Measurements from ENCODE around the gene CTU1. TPM values are rescaled to one million over a fixed set of nuclear protein-coding genes. Genes with fewer than 3 reads are reported as not detected.

The CTU1 gene
- total and polyA plus RNA-seq, 10 of the 15 experiments (the other 5 are each of a cell fraction or from before 2014, with no cell fraction given), result 0.02 to 10.5 (median 3.0) TPM; not detected in 1

- H3K79me2 ChIP-seq (ENCODE audit: control insufficient read depth, insufficient read depth, low read length), result no peaks in the 10 kb centered on the region
- H3K9me3 ChIP-seq (replicated peaks; ENCODE audit: control insufficient read depth, insufficient read depth, low read length), result no peaks in the 10 kb centered on the region
- SMC1A ChIA-PET (ENCODE audit: uncharacterized antibody, unreplicated experiment), result no interaction called here
- in situ Hi-C loops (cut with MboI) (no loop called here), intact Hi-C loops (cut with micrococcal nuclease; ENCODE audit: unreplicated experiment) (no loop called here)
- no peak overlapping the region for H3K4me3 ChIP-seq
- H2AFZ ChIP-seq (ENCODE audit: control insufficient read depth, low read depth, low read length), result no peak overlapping the region
- POLR2A ChIA-PET, result no interaction called here
- H3K27me3 ChIP-seq (replicated peaks in 1 of 2; ENCODE audit: control insufficient read depth in 2 of 2, insufficient read depth in 2 of 2, low read length in 1 of 2), result no peaks in the 10 kb centered on the region
- H3K27ac ChIP-seq (ENCODE audit: control insufficient read depth, insufficient read depth), result no peak overlapping the region
- FAIRE-seq (no peak), ATAC-seq (no peak), DNase-seq (ENCODE audit: low read depth, low spot score) (no peak)
- no peak overlapping the region for H3K4me2 ChIP-seq (ENCODE audit: control insufficient read depth, insufficient read depth)
- no peak overlapping the region for H3K9ac ChIP-seq (ENCODE audit: control insufficient read depth, insufficient read depth, low read length)
- no peaks in the 10 kb centered on the region for H3K4me1 ChIP-seq (ENCODE audit: control insufficient read depth, insufficient read depth, low read length)
- CTCF ChIA-PET, result interaction anchor here (1.2 kb wide), 1 partner anchor 10 kb away, joined by 3 read pairs; no protein-coding TSS in a partner anchor
- no peak for TF ChIP-seq SIX5 (IDR thresholded peaks at IDR 0.05; ENCODE audit: low read depth, low read length, severe bottlenecking)
- TF ChIP-seq BCL3 (IDR thresholded peaks at IDR 0.05; ENCODE audit: borderline replicate concordance, insufficient read depth, low read depth, low read length, poor library complexity, severe bottlenecking), result no peak
- no peak for TF ChIP-seq HDAC6 (IDR thresholded peaks at IDR 0.05; ENCODE audit: unreplicated experiment)
- TF ChIP-seq POU2F2 (IDR thresholded peaks at IDR 0.05; ENCODE audit: borderline replicate concordance, low read depth, low read length), result no peak
- TF ChIP-seq ZBTB33 (IDR thresholded peaks at IDR 0.05), result no peak
- no peak for TF ChIP-seq TAF1 (IDR thresholded peaks at IDR 0.05; ENCODE audit: borderline replicate concordance, low read depth, low read length)
- TF ChIP-seq ZNF622 (IDR thresholded peaks at IDR 0.05), result no peak
- TF ChIP-seq TARDBP (IDR thresholded peaks at IDR 0.05; ENCODE audit: borderline replicate concordance), result no peak
- RAD21 ChIA-PET (ENCODE audit: unreplicated experiment), result no interaction called here
- H4K20me1 ChIP-seq (ENCODE audit: control insufficient read depth, insufficient read depth), result no peaks in the 10 kb centered on the region
- BruUV-seq (replicated peaks), result no TSS peak
- WGBS (ENCODE audit: insufficient coverage, insufficient replicate concordance, low lambda C conversion rate, missing lambda C conversion rate), result 55% methylated on average over 18 of the region's 18 CpGs
- no peaks in the 10 kb centered on the region for H3K36me3 ChIP-seq (ENCODE audit: control insufficient read depth in 2 of 2, insufficient read depth in 2 of 2, low read length in 1 of 2)
These were observed 21.9 kb downstream of the CTU1 start for GRCh38 chr19:51086153-51086850.

All from GM12878 (cell line).